Upper lobe of left lung (tissue), 4 donors: ENCODE results near the gene DISP1.

Source experiments
- CTCF ChIP-seq, 6 experiments: fragments of 450-650 bp in 4 of 6; fragments of 200-600 bp in 2 of 6; sonication (generic) in 2 of 6; IDR thresholded peaks; one replicate each; pipeline ENCODE4 v1.5.1; 2016 to 2019; ENCODE audit warnings: antibody characterized with exemption in 6 of 6
- POLR2AphosphoS5 ChIP-seq, 2 donors: sonication (generic); formaldehyde crosslinking; IDR thresholded peaks; one replicate each; pipeline ENCODE4 v1.5.1; 2017; ENCODE audit warnings: antibody characterized with exemption in 2 of 2

DNA sequence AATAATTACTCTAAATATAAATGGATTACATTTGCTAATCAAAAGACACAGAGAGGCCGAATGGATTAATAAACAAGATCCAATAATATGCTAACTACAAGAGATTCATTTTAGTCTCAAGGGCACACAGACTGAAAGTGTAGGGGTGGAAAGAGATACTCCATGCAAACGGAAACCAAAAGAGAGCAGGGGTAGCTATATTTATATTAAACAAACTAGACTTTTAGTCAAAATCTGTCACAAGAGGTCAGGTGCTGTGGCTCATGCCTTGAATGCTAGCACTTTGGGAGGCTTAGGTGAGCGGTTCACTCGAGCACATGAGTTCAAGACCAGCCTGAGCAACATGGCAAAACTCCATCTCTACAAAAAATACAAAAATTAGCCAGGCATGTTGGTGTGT, 33.6 kb upstream of the DISP1 start:
- TF ChIP-seq CTCF (IDR thresholded peaks at IDR 0.05) (no peak), POLR2AphosphoS5 (IDR thresholded peaks at IDR 0.05) (no peak)
